Neural progenitor cell (in vitro differentiated cells): Measurements from ENCODE around the gene UXT.

Source experiments
- CTCF ChIP-seq: fragments of 200-600 bp; sonication (generic); IDR thresholded peaks from 2 replicates; pipeline ENCODE4 v1.5.1; 2017; ENCODE audit warnings: antibody characterized with exemption, mild to moderate bottlenecking
- EZH2 ChIP-seq: fragments of 200-600 bp; sonication (generic); IDR thresholded peaks from 2 replicates; pipeline ENCODE4 v1.6.1; 2017; ENCODE audit warnings: antibody characterized with exemption, mild to moderate bottlenecking, moderate library complexity

- TF ChIP-seq CTCF = no peak
- no peak for TF ChIP-seq EZH2
Measured at GRCh38 chrX:47690175-47690574, 31.2 kb upstream of the UXT start.
